Measurements from ENCODE around the gene TOB2.
A peak's percentile ranks its signal among the peaks of the same experiment; 100 is the strongest.
"Not testable (repeated sequence)": the region's sequence is repeated elsewhere in the genome, so short reads cannot be mapped to it uniquely, and the experiment has no call there.

Gene TOB2

DNA sequence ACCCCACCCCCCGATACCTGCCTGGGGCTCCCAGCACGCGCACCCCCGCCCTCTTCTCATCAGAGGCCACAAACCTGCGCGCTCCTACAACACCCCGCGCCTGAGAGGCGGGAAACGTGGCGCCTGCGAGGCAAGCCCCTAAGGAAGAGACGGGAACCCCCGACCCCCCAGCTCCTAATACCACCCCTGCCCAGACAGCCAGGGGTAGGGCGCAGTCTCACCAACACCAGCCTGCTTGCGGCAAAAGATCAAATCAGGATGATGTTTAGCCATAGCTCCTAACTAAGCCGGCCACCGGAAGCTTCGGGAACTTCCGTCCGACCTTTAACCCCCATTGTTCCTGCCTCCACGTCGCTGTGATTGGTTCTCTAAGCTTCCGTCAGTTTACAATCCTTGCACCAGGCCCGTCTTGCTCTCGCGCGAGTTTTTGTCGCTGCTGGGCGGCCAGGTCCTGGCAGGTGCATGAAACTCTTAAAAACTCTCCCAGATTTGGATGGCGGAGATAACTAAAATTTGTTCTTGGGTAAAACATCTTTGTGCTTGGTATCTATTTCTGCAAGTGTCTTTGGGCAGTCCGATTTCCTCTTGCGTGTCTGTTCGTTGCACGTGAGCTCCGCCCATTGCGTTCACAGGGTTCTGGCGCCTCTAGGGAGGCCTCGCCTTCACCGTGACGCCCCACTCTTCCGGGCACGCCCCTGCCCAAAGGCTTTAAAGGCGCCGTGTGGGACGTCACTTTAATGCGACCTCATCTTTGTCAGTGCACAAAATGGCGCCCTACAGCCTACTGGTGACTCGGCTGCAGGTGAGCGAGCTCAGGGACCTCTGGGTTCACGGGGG, 22.0 kb upstream of the TOB2 start, which contains the start of the genes ACO2 and PHF5A:
TSS of gene ACO2 (plus strand) at position 737 of the 837 bp plus-strand sequence. CDS start at position 767, 30 bp downstream.
TSS of gene PHF5A (minus strand) at position 312 of the 837 bp plus-strand sequence. CDS start at position 273, 39 bp downstream.
- DNase-seq (ENCODE audit: low read depth in 2 of 2), result peak; percentile 96 to 98

DNA sequence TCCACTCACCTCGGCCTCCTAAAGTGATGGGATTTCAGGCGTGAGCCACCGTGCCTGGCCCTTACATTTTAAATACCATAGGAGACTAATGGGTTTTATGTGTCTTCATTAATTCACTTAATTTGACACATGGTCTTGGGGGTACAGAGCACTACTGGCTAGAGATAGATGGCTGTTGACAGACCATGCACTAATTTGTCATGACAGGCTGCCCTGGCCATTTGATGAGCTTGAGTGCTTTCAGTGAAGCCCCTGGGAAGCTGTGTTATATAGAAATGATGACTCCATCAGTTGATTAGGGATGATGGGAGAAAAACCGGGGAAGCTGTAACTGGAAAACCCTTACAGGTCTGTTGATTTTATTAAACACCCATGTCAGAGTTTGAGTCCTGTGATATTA, 15.3 kb upstream of the TOB2 start:
- no peak for DNase-seq (ENCODE audit: low read depth in 2 of 2)

DNA sequence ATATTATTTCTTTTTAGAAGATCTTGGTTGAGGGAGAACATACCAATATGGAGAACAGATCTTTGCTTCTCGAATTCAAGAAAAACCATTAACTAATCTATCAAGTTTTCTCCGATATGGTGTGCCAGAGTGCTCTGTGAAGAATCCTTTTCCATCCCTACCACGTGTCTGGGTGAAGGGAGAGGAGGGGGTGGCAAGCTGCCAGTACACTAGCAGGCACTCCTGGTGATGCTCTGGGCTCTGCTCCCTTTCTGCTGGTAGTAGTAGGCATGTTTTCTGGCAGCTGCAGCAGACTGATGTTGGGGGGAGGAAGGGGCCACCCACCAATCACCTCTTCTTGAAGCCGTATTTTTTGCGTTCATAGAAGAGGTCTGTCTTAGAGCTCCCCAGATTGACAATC, 13.5 kb upstream of the TOB2 start:
- not testable (repeated sequence) for DNase-seq (ENCODE audit: low read depth in 2 of 2)

DNA sequence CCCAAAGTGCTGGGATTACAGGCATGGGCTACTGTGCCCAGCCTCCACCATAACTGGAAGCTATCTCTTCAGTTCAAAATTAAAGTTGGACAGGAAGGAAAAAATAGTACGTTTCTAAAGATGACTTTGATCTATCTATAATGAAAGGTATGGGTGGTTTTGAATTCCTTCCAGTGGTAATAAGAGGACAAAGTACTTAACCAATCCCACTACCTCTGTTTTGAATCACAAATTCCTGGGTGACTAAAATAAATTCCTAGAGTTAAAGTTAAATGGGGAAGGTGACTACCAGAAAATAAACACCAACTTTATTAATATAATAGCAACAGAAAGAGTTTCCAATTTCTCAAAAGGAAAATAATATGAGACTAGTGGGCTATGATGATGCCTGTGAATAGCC, 12.8 kb upstream of the TOB2 start:
- DNase-seq (ENCODE audit: low read depth in 2 of 2), result no peak

DNA sequence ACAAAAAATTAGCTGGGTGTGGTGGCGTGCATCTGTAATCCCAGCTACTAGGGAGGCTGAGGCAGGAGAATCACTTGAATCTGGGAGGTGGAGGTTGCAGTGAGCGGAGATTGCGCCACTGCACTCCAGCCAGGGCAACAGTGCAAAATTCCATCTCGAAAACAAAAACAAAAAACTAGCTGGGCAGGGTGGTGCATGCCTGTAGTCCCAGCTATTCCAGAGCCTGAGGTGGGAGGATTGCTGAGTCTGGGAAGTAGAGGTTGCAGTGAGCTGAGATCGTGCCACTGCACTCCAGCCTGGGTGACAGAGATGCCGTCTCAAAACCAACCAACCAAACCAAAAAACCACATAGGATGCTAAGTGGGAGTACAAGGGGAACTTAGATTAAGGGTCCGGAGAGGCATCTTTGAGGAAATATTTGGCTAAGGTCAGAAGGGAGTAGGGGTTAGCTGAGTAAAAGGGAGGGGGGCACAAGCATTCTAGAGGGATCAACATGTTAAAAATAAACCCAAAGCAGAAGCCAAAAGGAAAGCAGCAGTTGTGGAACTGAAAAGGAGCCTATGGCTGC, 11.6 kb upstream of the TOB2 start:
- no peak for DNase-seq (ENCODE audit: low read depth in 2 of 2)

DNA sequence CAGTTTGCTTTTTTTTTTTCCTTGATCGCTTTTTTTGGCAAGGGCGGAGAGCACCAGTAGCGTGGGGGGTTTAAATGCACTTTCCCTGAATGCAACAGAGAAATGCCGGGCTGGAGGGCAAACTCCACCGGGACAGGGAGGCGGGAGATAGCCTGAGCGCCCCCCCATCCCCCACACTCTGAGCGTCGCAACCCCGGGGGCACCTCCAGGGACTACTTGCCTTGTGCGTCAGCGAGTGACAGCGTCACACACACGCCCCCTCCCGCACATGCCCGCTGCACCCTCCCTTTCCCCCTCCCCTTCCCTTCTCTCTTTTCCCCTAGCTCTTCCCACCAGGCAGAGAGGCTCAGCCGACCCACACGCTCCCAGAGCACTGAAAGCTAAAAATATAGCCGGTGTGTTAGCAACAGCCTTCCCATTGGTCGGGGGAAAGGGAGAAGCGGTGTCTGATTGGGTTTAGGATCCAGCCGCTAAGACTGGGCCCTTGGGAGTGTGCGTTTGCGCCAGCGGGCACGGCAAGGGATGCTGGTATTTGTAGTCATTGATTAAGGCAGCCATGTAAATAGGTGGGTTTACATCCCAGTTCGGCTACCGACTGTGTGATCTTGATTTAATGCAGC, 1.7 kb upstream of the TOB2 start:
- DNase-seq (ENCODE audit: low read depth in 2 of 2), result peak; percentile 76 to 77

DNA sequence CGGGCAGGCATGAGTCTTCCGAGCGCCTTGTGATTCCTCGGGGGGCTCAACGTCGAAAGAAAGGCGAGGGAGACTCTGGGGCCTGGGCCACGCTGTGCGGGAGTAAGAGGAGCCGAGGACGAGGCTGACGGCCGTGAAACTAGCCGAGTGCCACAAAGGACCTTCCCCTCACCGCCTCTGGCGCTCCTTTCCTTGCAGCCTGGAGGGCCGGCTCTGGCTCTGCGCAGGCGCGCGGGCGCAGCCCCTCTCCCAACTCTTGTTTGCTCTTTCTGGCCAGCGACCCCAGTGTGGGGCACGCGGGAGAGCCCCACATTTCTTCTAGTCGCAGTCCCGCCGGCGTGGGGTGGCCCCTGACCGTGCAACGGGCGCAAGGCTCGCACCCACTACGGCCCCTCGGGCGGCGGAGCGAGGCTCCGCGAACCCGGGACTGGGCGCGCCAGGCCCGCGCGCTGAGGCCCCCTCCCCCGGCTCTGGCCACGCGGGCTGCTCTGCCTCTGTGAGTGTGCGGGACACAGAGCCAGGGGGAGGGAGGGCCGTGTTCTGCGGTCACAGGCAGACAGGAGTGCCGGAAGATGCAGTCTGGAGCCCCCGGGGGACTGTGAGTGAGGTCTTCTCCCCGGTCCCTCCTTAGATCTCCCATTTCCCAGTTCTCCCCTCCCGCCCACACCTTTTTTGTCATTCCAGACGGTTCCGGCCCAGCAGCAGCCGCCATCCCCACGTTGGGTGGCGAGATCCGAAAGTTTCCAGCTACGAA, 1.0 kb upstream of the TOB2 start:
- peak in 1 of 2 donors; percentile 39 for DNase-seq (ENCODE audit: low read depth in 2 of 2)

DNA sequence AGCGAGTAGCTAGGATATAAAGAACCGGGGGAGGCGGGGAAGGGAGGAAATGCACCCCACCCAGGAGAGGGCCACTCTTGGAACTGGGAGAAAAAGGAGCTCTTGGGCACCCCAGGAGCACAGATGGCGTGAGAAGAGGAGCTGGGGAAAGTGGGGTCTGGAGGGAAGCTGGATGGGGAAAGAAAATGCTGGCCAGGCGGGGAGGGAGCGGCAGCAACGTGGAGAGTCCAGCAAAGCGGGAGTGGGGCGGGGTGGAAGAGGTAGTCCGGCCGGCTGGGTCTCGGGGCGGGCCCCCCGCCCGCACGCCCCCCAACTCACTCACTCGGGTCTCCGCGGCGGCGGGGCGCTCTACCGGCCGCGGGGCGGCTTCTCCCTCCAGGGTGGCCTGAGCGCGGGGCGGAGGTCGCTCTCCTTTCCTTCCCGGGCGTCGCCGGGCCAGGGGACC, 522 bp downstream of the TOB2 start:
- no peak for DNase-seq (ENCODE audit: low read depth in 2 of 2)

DNA sequence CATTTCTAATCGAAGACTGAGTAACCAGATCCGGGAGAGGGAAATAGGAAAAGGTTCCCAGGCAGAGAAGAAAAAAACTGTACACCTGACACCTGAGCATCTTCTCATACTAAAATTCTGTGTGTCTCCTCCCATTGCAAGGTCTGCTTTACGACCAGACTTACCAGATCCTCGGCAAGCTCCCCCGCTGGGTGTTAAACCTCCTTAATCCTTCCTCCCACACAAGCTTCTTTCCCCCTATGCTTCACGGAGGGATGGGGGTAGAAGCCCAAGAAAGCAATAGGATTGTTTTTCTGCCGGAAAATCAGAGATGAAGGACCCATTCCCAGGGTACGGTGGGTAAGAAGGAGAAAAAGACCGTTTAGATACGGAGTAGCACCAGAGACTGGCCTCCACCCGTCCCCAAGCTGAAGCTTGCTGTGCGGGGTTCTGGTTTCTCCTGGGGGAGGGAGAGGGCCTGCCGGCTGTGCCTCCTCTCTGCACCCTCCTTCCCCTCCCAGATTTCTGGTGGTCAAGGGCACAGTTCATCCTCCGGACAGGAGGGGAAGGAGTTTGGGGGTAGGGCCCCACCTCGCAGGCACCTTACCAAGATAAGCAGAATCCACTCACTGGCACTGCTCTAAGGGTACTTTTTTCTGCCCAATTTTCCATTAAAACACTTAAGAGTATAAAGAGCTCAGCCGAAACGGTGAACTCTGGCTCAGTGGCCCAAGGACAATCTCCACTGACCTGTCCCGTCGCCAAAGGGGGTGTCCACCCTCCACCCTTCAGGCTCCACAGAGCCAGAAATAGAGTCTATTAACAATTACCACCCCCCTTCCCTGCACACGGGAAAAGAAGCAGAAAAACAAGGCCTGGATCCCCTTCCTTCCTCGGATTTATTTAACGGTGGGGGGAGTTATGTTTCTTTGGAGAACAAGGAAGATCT, 1.2 kb downstream of the TOB2 start:
- no peak for DNase-seq (ENCODE audit: low read depth in 2 of 2)

DNA sequence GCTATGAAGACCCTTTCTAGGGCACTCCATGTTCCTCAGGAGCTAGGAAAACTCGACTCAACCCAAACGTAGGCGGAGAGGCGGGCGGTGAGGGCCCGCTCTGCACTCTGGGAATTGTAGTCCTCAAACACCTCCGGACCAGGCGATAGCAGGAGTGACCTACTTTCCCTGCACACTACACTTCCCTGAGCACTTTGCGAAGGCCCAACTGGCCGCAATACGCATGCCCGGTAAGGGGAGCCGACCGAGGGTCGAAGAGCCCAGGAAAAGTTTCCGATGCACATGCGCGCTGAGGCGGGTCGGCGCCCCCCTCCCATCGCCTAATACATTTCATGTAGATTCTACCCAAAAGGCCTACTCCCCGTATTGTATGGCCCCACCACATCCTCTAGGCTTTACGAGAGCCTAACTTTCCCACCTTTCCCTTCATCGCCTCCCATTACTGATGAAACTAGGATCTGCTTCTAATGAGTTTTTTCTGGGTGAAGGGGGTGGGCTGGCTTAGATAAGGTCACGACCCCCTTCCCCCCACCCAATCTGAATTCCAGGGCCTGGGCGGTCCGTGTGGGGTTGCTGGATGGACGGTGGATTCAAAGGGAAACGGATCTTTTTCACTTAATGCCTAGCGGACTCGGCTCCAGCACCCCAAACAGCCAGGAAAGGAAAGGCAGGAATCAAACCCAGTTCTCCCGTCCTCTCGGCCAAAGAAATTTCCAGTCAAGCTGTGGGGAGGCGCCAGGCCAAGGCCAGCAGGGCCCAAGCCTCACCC, 2.1 kb downstream of the TOB2 start:
- DNase-seq (ENCODE audit: low read depth in 2 of 2), result peak; percentile 55 to 71

DNA sequence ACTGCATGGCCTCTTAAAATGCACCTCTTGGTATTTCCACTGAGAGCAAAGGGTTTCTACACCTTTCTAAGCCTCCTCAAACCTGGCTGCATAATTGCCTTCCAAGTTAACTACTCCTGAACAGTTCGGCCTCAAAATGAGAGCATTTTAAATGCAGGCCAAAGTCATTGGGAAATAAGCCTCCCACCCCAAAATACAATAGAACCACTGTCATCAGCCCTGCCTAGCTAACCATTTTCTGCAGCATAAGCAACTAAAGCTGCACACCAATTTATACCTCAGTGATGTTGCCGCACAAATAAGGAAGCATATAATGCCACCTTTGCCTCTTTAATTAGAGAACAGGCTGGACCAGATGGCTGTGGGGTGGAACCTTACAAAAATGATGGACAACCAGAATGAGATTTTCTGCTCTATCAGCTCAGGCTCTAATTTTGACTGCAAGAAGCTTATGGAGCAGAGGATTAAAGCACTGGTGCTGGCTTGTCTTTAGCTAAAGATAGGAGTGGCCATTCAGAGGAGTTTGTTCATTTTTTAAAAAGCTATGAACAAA, 4.3 kb downstream of the TOB2 start:
- no peak for DNase-seq (ENCODE audit: low read depth in 2 of 2)

DNA sequence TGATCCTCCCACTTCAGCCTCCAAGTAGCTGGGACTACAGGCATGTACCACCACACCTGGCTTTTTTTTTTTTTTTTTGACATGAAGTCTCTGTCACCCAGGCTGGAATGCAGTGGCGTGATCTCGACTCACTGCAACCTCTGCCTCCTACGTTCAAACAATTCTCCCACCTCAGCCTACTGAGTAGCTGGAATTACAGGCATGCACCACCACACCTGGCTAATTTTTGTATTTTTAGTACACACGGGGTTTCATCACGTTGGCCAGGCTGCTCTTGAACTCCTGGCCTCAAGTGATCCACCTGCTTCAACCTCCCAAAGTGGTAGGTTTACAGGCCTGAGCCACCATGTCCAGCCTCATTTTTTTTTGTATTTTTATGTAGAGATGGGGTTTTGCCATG, 6.1 kb downstream of the TOB2 start:
- not testable (repeated sequence) for DNase-seq (ENCODE audit: low read depth in 2 of 2)

DNA sequence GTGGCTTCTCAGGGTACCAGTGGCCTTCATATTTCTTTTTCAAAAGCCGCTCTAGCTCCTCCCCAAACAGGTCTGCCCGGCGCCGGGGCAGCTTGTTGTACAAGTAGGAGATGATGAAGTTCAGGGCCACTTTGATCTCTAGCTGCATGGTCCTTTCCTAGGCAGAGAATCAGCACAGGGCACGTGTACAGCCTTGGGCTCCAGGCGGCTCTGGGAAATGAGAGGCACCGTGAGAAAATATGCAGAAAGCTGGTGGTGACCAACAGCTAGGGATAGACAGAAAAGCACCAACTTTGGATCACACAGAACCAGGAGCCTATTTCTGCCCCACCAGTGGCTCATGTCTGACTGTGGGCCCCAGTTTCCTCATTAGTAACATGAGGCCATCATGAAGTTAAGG, 9.4 kb downstream of the TOB2 start:
- DNase-seq (ENCODE audit: low read depth in 2 of 2), result no peak

DNA sequence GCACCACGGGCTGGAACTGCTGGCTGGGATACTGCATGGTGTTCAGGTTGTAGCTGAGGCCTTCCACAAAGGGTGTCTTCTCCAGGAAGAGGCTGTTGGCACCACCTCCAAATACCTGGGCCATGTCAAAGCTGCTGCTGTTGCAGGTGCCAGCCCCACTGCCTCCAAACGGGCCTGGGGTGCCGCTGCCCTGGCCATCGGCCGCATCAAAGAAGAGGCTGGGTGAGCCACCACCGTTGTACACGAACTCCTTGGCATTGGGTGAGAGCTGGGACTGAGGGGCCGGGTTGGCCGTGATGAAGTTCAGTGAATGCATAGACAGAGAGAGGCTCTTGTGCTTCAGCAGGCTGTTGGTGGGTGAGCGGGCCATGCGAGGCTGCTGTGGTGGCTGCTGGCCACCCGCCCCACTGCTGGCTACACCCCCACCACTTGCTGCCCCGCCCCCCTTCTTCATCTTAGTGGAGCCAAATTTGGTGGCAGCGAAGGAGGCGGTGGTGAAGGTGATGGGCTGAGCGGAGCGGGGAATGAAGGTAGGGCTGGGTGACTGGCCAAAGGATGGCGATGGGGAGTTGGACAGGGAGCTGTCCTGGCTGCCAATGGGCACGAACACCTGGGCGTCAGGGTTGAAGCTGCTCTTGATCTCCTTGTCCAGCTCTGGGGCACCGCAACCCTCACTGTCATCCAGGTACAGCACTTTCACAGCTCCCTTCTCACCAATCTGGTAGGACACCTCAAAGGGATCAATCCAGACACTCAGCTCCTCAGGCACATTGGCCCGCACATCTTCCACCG, 10.1 kb downstream of the TOB2 start:
- DNase-seq (ENCODE audit: low read depth in 2 of 2), result no peak

DNA sequence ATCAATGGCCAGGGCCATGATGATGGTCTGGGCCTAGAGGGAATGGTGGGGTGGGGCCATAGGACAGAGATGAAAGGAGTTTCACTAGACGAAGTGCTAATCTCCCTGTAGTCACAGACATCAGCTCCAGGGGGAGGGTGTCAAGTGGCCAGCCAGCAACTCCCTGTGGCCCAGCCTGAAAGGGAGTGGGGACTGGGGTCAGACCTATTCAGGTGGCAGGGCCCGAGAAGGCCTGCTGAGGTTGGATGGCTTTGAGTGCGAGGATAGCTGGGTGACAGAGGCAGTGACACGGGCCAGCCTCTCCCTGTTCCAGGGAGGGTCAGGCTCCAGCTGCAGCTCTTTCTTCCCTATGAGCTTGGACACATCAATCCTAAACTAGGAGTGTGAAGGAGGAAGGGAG, 11.0 kb downstream of the TOB2 start:
- no peak for DNase-seq (ENCODE audit: low read depth in 2 of 2)

DNA sequence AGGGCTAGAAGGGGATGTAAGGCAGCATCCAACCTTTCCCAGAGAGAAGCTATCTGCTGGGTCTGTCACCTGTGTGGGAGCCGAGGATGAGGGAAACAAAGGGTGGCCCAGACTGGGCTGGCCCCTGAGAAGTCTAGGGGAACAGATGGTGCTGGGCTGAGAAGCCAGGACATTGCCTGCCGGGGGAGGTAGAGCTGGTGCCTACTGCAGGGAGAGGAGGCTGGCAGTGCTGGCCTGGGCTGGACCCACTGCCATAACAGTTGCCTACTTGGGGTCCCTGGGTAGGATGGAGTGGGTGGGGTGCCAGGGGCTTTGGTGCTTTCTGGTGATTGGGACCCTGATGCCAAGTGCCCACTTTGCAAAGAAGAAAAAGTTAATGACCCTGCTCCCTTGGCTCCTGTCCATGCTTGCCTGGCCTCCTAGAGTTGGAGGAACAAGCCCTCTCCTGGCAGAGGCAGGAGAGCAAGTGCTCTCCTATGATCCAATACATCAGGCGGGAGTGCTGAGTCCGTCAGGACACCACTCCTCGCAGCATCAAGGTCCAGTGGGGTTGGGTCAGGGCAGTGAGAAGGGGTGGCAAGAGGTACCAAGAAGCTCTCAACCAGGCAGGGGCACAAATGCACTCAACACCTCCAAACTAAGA, 12.1 kb downstream of the TOB2 start:
- DNase-seq (ENCODE audit: low read depth in 2 of 2), result not testable (repeated sequence)

DNA sequence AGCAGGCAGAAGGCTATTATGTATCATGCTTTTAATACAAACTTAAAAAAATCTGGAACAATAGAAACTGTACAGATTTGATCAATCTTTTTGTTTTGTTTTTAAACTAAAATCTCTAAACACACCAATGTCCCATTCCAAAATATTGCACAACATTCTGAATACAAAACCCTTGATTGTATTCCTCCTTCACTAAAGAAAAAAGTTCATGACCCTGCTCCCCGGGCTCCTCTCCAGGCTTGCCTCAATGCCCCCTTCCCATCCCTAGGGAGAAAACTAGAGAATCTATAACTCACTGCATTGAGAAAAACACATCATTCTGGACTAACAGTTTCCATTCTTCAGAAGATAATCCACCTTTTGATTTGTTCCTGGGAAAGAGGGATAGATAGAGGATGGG, 13.1 kb downstream of the TOB2 start:
- not testable (repeated sequence) for DNase-seq (ENCODE audit: low read depth in 2 of 2)

DNA sequence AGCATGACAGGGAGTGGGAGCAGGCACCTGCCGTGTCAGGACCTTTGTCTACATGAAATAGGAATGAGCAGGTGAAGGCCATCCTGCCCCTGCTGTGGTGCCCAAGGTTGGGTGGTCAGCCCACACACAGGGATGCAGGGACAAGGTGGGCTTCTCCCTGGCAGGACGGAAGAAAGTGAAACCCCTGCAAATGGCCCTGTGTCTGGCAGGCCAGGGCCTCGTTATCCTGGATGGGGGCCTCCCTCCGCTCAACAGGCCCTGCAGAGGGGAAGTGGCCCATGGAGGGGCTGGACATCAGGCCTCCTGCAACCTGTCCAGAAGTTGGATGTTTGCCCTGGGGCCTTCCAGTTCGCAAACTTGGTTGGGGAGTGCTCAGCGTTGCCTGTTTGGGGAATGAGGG, 14.9 kb downstream of the TOB2 start:
- no peak for DNase-seq (ENCODE audit: low read depth in 2 of 2)

DNA sequence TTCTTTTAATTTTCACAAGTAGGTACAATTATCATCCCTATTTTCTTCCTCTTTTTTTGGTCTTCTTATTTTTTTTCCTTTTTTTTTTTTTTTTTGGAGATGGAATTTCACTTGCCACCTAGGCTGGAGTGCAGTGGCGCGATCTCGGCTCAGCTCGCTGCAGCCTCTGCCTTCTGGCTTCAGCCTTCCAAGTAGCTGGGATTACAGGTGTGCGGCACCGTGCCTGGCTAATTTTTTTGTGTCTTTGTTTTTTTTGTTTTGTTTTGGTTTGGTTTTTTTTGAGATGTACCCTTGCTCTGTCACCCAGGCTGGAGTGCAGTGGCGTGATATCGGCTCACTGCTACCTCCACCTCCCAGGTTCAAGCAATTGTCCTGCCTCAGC, 16.7 kb downstream of the TOB2 start:
- no peak for DNase-seq (ENCODE audit: low read depth in 2 of 2)

Data from stimulated activated CD8-positive, alpha-beta memory T cell treated with anti-CD3 and anti-CD28 coated beads, Interleukin-2, amount 100 ng/mL, for 1 hour (primary cell).